Glutamatergic neuron (in vitro differentiated cells): ENCODE data around the gene GRIFIN. TPM values are rescaled to one million over a fixed set of nuclear protein-coding genes. Genes with fewer than 3 reads are reported as not detected.

Experiments
- DNase-seq: peaks from one replicate; pipeline ENCODE4 v3.0.0; 2022
- H3K27ac Mint-ChIP-seq: one replicate; pipeline ENCODE4 v1.8.0; 2020; ENCODE audit warnings: mild to moderate bottlenecking, mixed read lengths, inconsistent platforms; ENCODE audit not compliant: unreplicated experiment
- H3K27me3 Mint-ChIP-seq: one replicate; pipeline ENCODE4 v1.8.0; 2020; ENCODE audit warnings: mild to moderate bottlenecking, moderate library complexity, mixed read lengths, inconsistent platforms; ENCODE audit not compliant: unreplicated experiment
- H3K36me3 Mint-ChIP-seq: one replicate; pipeline ENCODE4 v1.8.0; 2020; ENCODE audit warnings: mild to moderate bottlenecking, mixed read lengths, inconsistent platforms; ENCODE audit not compliant: unreplicated experiment
- H3K4me1 Mint-ChIP-seq: one replicate; pipeline ENCODE4 v1.8.0; 2020; ENCODE audit warnings: mild to moderate bottlenecking, low read depth, mixed read lengths, inconsistent platforms; ENCODE audit not compliant: unreplicated experiment
- H3K4me3 Mint-ChIP-seq: one replicate; pipeline ENCODE4 v1.8.0; 2020; ENCODE audit warnings: mild to moderate bottlenecking, mixed read lengths, inconsistent platforms; ENCODE audit not compliant: unreplicated experiment
- H3K9me3 Mint-ChIP-seq: one replicate; pipeline ENCODE4 v1.8.0; 2020; ENCODE audit warnings: mild to moderate bottlenecking, moderate library complexity, mixed read lengths, inconsistent platforms; ENCODE audit not compliant: unreplicated experiment
- CTCF ChIP-seq: fragments of 200-600 bp; sonication (generic); IDR thresholded peaks from one replicate; pipeline ENCODE4 v1.5.0; 2021; ENCODE audit not compliant: partially characterized antibody, unreplicated experiment
- total RNA-seq: library from RNA; stranded (reverse); fragmentation: NEBNext Ultra II Directional; extraction: Animal tissue kit (Norgen Biotek cat#: 25700); gene quantifications from one replicate; pipeline ENCODE4 v1.2.1, GENCODE V29; 2021; ENCODE audit not compliant: unreplicated experiment

The GRIFIN gene
- total RNA-seq, 1 donor from 2014 or later = not detected

DNA sequence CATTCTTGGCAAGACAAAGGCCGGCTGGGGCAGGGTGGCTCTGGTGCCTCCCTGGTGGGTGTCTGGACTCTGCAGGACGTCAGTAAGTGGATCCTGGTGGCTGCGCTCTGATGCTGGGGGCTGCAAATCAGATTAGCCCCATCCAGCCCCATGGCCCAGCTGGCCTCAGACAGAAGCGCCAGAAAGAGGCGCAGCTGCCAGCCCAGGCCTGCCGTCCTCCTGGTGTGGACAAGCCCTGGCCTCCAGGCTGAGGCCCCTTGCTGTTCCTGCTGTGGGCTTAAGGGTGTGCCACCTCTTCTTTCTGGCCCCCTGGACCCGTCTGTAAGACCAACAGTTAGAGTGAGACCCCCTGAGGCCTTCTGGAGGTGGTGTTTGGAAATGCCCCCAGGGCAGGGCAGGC is 37.5 kb upstream of the GRIFIN start:
- no peak overlapping the region for H3K4me3 Mint-ChIP-seq
- H3K27me3 Mint-ChIP-seq = peaks cover 15% of the 10 kb centered on the region
- H3K36me3 Mint-ChIP-seq = no peaks in the 10 kb centered on the region
- H3K27ac Mint-ChIP-seq = no peak overlapping the region
- TF ChIP-seq CTCF = no peak
- H3K9me3 Mint-ChIP-seq = peaks cover 12% of the 10 kb centered on the region
- no peak for DNase-seq
- peaks cover 14% of the 10 kb centered on the region for H3K4me1 Mint-ChIP-seq

DNA sequence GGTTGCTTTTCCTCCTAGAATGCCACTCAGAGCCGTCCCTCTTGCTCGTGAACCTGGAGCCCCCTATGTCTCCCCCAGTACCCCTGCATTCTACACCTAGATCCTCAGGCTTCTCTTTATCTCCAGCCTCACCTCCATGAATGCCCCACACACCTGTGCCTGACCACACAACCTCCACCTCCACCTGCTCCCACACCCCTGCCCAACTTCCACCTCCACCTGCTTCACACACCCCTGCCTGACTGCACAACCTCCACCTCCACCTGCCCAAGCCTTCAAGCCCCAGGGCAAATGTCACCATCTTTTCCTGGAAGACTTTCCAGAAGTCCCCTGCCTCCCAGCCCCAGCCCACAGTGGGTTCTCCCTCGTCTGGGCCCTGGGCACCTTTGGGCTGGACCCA is 36.5 kb upstream of the GRIFIN start:
- peaks cover 7% of the 10 kb centered on the region for H3K27me3 Mint-ChIP-seq
- H3K27ac Mint-ChIP-seq = peak overlapping the region; percentile 62
- no peak for DNase-seq
- no peaks in the 10 kb centered on the region for H3K36me3 Mint-ChIP-seq
- peaks cover 9% of the 10 kb centered on the region for H3K4me1 Mint-ChIP-seq
- H3K9me3 Mint-ChIP-seq = peaks cover 4% of the 10 kb centered on the region
- H3K4me3 Mint-ChIP-seq = no peak overlapping the region
- TF ChIP-seq CTCF = no peak

GRCh38 chr7:2512179-2512661 is 36.0 kb upstream of the GRIFIN start:
- H3K9me3 Mint-ChIP-seq = no peaks in the 10 kb centered on the region
- DNase-seq = no peak
- H3K36me3 Mint-ChIP-seq = no peaks in the 10 kb centered on the region
- no peak overlapping the region for H3K27ac Mint-ChIP-seq
- peaks cover 8% of the 10 kb centered on the region for H3K4me1 Mint-ChIP-seq
- peaks cover 5% of the 10 kb centered on the region for H3K27me3 Mint-ChIP-seq
- no peak overlapping the region for H3K4me3 Mint-ChIP-seq
- TF ChIP-seq CTCF = no peak

- peaks cover 5% of the 10 kb centered on the region for H3K27me3 Mint-ChIP-seq
- no peak for TF ChIP-seq CTCF
- no peak overlapping the region for H3K27ac Mint-ChIP-seq
These were observed 35.6 kb upstream of the GRIFIN start for GRCh38 chr7:2511769-2512168.

DNA sequence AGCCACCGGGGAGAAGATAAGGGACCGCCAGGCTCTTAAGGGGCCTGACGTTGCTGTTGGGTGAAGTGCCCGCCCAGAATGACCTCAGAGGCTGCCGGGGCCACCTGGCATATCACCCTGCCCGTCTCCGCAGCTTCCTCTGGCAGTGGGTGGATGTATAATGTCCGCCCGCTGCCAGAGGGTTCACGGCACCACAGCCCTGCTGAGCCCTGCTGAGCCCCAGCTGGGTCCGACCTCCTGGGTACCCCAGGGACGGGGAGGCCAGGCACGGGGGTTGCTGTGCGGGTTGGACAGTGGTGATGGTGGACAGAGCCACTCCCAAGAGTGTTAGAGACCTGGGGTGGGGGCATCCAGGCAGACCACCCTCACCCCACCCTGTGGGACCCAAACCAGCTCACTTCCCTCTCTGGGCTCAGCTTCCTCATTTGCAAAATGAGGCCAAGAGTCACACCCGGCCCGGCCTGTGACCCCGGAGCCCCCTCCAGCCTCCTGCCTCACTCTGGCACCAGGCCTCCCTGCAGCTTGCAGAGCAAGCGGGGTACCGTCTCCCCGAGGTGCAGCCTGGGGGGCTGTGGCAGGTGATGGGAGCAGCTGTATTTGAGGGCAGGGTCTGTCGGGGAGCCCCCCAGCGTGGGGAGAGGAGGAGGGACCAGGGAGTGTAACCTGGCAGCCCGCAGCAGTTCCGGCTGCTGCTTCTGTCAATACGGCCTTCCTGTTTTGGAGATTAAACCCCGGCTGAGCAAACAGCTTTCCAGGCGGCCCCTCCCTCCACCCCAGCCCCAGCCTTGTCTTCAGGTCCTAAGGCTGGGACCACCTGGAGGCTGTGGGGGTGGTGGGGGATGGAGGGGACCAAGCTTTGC is 34.9 kb upstream of the GRIFIN start:
- no peak overlapping the region for H3K4me3 Mint-ChIP-seq
- H3K27me3 Mint-ChIP-seq = peaks cover 5% of the 10 kb centered on the region
- H3K36me3 Mint-ChIP-seq = no peaks in the 10 kb centered on the region
- no peak for DNase-seq
- TF ChIP-seq CTCF = no peak
- no peak overlapping the region for H3K27ac Mint-ChIP-seq
- no peaks in the 10 kb centered on the region for H3K9me3 Mint-ChIP-seq
- peaks cover 8% of the 10 kb centered on the region for H3K4me1 Mint-ChIP-seq

More at GRCh38 chr7:2511769-2512168, 35.6 kb upstream of the GRIFIN start:
- H3K36me3 Mint-ChIP-seq = no peaks in the 10 kb centered on the region
- H3K4me1 Mint-ChIP-seq = peaks cover 8% of the 10 kb centered on the region
- H3K4me3 Mint-ChIP-seq = no peak overlapping the region
- no peak for DNase-seq
- no peaks in the 10 kb centered on the region for H3K9me3 Mint-ChIP-seq
